Panc1 (cell line): ENCODE data around the gene ZSCAN25. TPM values are rescaled to one million over a fixed set of nuclear protein-coding genes. Genes with fewer than 3 reads are reported as not detected.
A peak's percentile ranks its signal among the peaks of the same experiment; 100 is the strongest.
"Not testable (repeated sequence)": the region's sequence is repeated elsewhere in the genome, so short reads cannot be mapped to it uniquely, and the experiment has no call there.

Source experiments
- ATAC-seq: fragments of 200-7000 bp; cut with Tn5 transposase; 2 replicates; pipeline ENCODE4 v1.9.1; 2020; ENCODE audit warnings: mild to moderate bottlenecking, moderate library complexity
- Bru-seq: library from RNA; stranded (reverse); fragments of 400-500 nt; gene quantifications from one replicate; lab custom pipeline; 2021; lab: Mats Ljungman, UMichigan
- BruChase-seq, 2 experiments: library from RNA; stranded (reverse); fragments of 400-500 nt; gene quantifications; one replicate each; lab custom pipeline; 2021; lab: Mats Ljungman, UMichigan
- BruUV-seq: library from RNA; stranded (reverse); fragments of 400-500 nt; replicated peaks from 2 replicates; lab custom pipeline; 2021; lab: Mats Ljungman, UMichigan
- CTCF ChIA-PET: fragments of 300-600 bp; sonication (Branson Sonifier 250); formaldehyde crosslinking; loops from one replicate; lab custom pipeline; 2022; ENCODE audit warnings: antibody characterized with exemption; lab: Charles Lee
- POLR2A ChIA-PET: fragments of 300-600 bp; sonication (Branson Sonifier 250); formaldehyde crosslinking; loops from one replicate; lab custom pipeline; 2022; ENCODE audit warnings: antibody characterized with exemption; lab: Charles Lee
- DNase-seq: peaks from one replicate; pipeline ENCODE4 v3.0.0-alpha.2; 2010; ENCODE audit warnings: low read depth, low spot score
- H3K27ac ChIP-seq: 2 replicates; pipeline ENCODE4 v1.5.1; 2011; ENCODE audit warnings: mild to moderate bottlenecking, low read length, inconsistent platforms
- H3K27me3 ChIP-seq: fragments of 200-500 bp; sonication (Bioruptor generic); 2 replicates; pipeline ENCODE4 v1.6.0; 2014; ENCODE audit warnings: low read length, inconsistent platforms; ENCODE audit not compliant: control insufficient read depth, insufficient read depth
- H3K36me3 ChIP-seq: fragments of 200-500 bp; sonication (Bioruptor generic); 2 replicates; pipeline ENCODE4 v1.5.1; 2014; ENCODE audit warnings: inconsistent platforms, mild to moderate bottlenecking, low read length, moderate library complexity; ENCODE audit not compliant: control insufficient read depth, insufficient read depth
- H3K4me1 ChIP-seq: 2 replicates; pipeline ENCODE4 v1.5.1; 2011; ENCODE audit warnings: inconsistent platforms, mild to moderate bottlenecking, low read length, moderate library complexity; ENCODE audit not compliant: control insufficient read depth, insufficient read depth
- H3K4me3 ChIP-seq, 2 experiments: 2 replicates each; pipeline ENCODE4 v1.5.1; 2011 to 2012; ENCODE audit warnings: low read depth in 2 of 2, low read length in 2 of 2, mild to moderate bottlenecking in 2 of 2, inconsistent platforms in 1 of 2, moderate library complexity in 1 of 2
- H3K9me3 ChIP-seq: fragments of 200-500 bp; sonication (Bioruptor generic); 2 replicates; pipeline ENCODE4 v1.5.1; 2014; ENCODE audit warnings: low read depth, mild to moderate bottlenecking, inconsistent platforms, low read length, moderate library complexity; ENCODE audit not compliant: control insufficient read depth, insufficient read depth
- POLR2AphosphoS5 ChIP-seq: IDR thresholded peaks from 2 replicates; pipeline ENCODE4 v1.6.1; 2012; ENCODE audit warnings: mild to moderate bottlenecking, low read depth, low read length, moderate library complexity
- SIN3A ChIP-seq: IDR thresholded peaks from 2 replicates; pipeline ENCODE4 v1.6.1; 2012; ENCODE audit warnings: low read depth, mild to moderate bottlenecking, low read length, moderate library complexity, borderline replicate concordance; ENCODE audit not compliant: insufficient read depth
- TCF7L2 ChIP-seq: IDR thresholded peaks from 2 replicates; pipeline ENCODE4 v1.6.1; 2011; ENCODE audit warnings: mild to moderate bottlenecking, low read depth, low read length, inconsistent platforms
- in situ Hi-C: cut with HindIII; loops from 2 replicates; pipeline ENCODE4 v1.10.0; 2016; ENCODE audit warnings: low sequenced_read_pairs, low pct_unique_long_range_greater_than_20kb
- intact Hi-C: fragments of 100-400 bp; cut with micrococcal nuclease; formaldehyde crosslinking; loops from one replicate; pipeline ENCODE4 v1.10.0; 2022; ENCODE audit not compliant: unreplicated experiment
- long read RNA-seq: library from polyadenylated mRNA; unstranded; transcript quantifications from one replicate; pipeline ENCODE4 v2.0.0, GENCODE V29; 2021; ENCODE audit not compliant: unreplicated experiment
- polyA plus RNA-seq: library from polyadenylated mRNA; unstranded; fragments of >200 nt; gene quantifications from one replicate; pipeline ENCODE4 v1.2.1, GENCODE V29; 2012; ENCODE audit warnings: missing spikeins; ENCODE audit not compliant: insufficient read length
- total RNA-seq: library from RNA; stranded (reverse); gene quantifications from one replicate; pipeline ENCODE4 v1.2.1, GENCODE V29; 2021; ENCODE audit not compliant: unreplicated experiment
- TF ChIP-seq, protein P1 (sequence below), 2 experiments: IDR thresholded peaks; 2 replicates each; pipeline ENCODE4 v1.6.1; 2011 to 2012; ENCODE audit warnings: low read depth in 2 of 2, control low read depth in 1 of 2, low read length in 1 of 2, mild to moderate bottlenecking in 1 of 2, moderate library complexity in 1 of 2; ENCODE audit not compliant: insufficient read depth in 1 of 2
- TF ChIP-seq, protein P2 (sequence below): fragments of 450-650 bp; IDR thresholded peaks from 2 replicates; pipeline ENCODE4 v1.5.1; 2017; ENCODE audit warnings: mild to moderate bottlenecking

Gene ZSCAN25
- total RNA-seq (14.8 TPM), Bru-seq, nascent RNA (percentile 82 among the genes with signal in this experiment), BruChase-seq, experiment 1, labeled RNA remaining after a 2-hour chase (percentile 84 among the genes with signal in this experiment), BruChase-seq, experiment 2, labeled RNA remaining after a 6-hour chase (percentile 69 among the genes with signal in this experiment)
- 9.6 TPM for polyA plus RNA-seq
- long read RNA-seq, full-length matches to known transcripts = 2 of 10 reads
- long read RNA-seq, partial matches to known transcripts = 0 of 10 reads
- long read RNA-seq, other reads (novel, unspliced or antisense) = 8 of 10 reads

DNA sequence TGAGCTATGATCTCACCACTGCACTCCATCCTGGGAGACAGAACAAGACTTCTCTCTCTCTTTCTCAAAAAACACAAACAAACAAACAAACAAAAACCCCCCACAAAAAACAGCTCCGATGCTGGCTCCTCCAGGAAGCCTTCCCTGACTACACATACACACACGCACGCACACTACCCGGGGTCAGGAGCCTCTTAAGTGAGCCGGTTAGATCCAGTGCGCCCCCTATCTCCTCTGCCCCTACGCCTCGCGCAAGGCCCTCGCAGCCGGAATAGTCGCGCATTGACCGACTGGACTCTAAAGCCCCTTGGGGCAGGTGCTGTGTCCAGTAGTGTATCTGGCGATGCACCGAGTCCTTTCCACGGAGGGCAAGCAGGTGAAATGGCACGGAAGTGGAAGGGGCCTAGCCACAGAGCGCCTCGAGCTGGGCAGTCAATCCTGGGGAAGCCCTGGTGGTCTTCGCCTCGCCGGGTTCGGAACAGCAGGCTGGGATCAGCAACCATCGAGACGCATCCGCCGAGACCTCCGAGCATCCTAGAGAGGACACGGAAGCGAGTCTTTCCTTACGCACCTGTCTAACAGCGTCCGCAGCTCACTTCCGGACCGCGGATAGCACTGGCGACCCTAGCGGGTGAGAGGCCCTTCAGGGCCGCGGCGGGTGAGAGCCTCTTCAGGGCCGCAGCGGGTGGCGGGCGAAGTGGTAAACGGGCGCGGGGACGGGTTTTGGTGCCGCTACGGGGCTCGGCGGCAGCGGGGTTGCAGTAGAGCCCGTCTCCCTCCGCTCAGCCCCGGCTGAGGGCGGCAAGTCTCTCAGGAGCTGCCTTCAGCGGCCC is at the start of gene ZSCAN25:
TSS of gene ZSCAN25 (plus strand) at position 588 of the 833 bp plus-strand sequence. CDS start 2,661 bp downstream, outside the sequence.
- H3K4me1 ChIP-seq = peaks cover 12% of the 10 kb centered on the region
- ChIA-PET POLR2A (interaction anchor here (0.6 kb wide), 2 partner anchors 18 to 378 kb away, joined by 3 read pairs; no protein-coding TSS in a partner anchor), CTCF (interaction anchor here (0.5 to 0.7 kb wide), 4 partner anchors 30 to 299 kb away, joined by 3 to 5 read pairs (median 3); no protein-coding TSS in a partner anchor)
- intact Hi-C loops (no loop called here), in situ Hi-C loops (no loop called here)
- DNase-seq (peak; percentile 85), ATAC-seq (peak; percentile 98)
- BruUV-seq = no TSS peak
- peak within 1 kb of the TSS; percentile 92 to 95 for H3K4me3 ChIP-seq
- TF ChIP-seq TCF7L2 (no peak), SIN3A (0 out of 2 replicates have a peak, but pooled peaks have one; percentile 57), POLR2AphosphoS5 (peak; percentile 93)
- TF ChIP-seq, protein P1, sequence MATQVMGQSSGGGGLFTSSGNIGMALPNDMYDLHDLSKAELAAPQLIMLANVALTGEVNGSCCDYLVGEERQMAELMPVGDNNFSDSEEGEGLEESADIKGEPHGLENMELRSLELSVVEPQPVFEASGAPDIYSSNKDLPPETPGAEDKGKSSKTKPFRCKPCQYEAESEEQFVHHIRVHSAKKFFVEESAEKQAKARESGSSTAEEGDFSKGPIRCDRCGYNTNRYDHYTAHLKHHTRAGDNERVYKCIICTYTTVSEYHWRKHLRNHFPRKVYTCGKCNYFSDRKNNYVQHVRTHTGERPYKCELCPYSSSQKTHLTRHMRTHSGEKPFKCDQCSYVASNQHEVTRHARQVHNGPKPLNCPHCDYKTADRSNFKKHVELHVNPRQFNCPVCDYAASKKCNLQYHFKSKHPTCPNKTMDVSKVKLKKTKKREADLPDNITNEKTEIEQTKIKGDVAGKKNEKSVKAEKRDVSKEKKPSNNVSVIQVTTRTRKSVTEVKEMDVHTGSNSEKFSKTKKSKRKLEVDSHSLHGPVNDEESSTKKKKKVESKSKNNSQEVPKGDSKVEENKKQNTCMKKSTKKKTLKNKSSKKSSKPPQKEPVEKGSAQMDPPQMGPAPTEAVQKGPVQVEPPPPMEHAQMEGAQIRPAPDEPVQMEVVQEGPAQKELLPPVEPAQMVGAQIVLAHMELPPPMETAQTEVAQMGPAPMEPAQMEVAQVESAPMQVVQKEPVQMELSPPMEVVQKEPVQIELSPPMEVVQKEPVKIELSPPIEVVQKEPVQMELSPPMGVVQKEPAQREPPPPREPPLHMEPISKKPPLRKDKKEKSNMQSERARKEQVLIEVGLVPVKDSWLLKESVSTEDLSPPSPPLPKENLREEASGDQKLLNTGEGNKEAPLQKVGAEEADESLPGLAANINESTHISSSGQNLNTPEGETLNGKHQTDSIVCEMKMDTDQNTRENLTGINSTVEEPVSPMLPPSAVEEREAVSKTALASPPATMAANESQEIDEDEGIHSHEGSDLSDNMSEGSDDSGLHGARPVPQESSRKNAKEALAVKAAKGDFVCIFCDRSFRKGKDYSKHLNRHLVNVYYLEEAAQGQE (IDR thresholded peaks at IDR 0.05; ENCODE audit: insufficient read depth in 1 of 2, low read depth in 2 of 2, low read length in 1 of 2) = 0 out of 4 replicates have a peak, but pooled peaks of 1 of the 2 experiments have one; percentile 6
- TF ChIP-seq, protein P2, sequence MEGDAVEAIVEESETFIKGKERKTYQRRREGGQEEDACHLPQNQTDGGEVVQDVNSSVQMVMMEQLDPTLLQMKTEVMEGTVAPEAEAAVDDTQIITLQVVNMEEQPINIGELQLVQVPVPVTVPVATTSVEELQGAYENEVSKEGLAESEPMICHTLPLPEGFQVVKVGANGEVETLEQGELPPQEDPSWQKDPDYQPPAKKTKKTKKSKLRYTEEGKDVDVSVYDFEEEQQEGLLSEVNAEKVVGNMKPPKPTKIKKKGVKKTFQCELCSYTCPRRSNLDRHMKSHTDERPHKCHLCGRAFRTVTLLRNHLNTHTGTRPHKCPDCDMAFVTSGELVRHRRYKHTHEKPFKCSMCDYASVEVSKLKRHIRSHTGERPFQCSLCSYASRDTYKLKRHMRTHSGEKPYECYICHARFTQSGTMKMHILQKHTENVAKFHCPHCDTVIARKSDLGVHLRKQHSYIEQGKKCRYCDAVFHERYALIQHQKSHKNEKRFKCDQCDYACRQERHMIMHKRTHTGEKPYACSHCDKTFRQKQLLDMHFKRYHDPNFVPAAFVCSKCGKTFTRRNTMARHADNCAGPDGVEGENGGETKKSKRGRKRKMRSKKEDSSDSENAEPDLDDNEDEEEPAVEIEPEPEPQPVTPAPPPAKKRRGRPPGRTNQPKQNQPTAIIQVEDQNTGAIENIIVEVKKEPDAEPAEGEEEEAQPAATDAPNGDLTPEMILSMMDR = peak; percentile 75; the same call in 1 of the 2 replicates
- peaks cover 6% of the 10 kb centered on the region for H3K36me3 ChIP-seq
- H3K27me3 ChIP-seq = no peaks in the 10 kb centered on the region; the same call in 1 of the 2 replicates
- peak within 1 kb of the TSS; percentile 91 for H3K27ac ChIP-seq
- no peaks in the 10 kb centered on the region for H3K9me3 ChIP-seq

DNA sequence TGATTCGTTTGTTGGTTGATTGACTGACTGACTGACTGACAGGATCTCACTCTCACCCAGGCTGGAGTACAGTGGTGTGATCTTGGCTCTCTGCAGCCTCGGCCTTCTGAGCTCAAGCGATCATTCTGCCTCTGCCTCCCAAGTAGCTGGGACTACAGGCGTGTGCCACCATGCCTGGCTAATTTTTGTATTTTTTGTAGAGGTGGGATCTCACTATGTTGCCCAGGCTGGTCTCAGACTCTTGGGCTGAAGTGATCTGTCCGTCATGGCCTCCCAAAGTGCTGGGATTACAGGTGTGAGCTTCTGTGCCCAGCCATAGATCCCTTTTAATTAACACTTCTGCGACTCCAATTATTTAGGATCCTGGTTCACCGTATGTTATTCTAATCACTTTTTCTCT is 48.0 kb upstream of the ZSCAN25 start:
- BruUV-seq, H3K27ac ChIP-seq, H3K9me3 ChIP-seq, DNase-seq, in situ Hi-C loops, ATAC-seq, H3K27me3 ChIP-seq, POLR2A ChIA-PET, H3K4me1 ChIP-seq, CTCF ChIA-PET, H3K4me3 ChIP-seq, intact Hi-C loops: not testable (repeated sequence)
- peaks cover 47% of the 10 kb centered on the region for H3K36me3 ChIP-seq
